ENCODE measurements around the gene SMTN. TPM values are rescaled to one million over a fixed set of nuclear protein-coding genes. Genes with fewer than 3 reads are reported as not detected.

Gene SMTN
- total RNA-seq: 403 and 462 TPM in 2 replicates

DNA sequence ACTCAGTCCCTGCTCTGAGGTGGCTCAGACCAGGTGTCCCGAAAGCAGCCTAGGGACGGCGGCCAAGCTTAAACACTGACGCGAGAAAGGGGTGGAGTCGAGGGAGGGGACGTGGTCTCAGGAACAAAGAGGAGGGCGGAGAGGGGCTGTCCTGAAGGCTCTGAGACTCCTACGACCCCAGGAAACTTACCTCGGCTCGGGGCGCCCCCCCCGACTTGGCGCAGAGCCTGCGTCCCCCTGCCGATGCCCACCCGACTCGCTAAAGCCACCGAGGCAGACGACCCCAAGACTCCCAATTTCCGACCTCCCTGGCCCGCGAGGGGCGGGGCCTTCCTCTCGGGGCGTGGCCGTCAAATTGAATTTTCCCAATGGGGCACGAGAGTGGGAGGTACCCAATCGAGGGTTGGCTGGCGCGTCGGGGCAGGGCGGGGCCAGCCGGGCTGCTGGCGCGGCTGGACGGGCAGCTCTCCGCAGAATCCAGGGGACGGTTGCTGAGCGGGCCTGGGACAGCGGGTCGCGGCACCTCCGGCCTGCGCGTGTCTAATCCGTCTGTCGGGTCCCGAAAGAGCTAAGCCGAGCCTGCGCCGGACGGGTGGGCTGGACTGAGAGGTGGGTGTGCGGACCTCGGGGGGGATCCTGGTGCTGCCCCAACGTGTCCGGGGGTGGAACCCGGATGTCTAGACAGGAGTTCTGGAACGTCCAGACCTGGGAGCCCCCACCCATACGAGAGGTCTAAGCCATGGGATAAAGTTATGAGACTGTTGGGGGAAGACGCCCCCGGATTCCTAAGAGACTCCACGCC lies at the start of gene SMTN:
SMTN (plus strand) TSS at position 471 of the 802 bp plus-strand sequence. CDS start 1,941 bp downstream, outside the sequence.

DNA sequence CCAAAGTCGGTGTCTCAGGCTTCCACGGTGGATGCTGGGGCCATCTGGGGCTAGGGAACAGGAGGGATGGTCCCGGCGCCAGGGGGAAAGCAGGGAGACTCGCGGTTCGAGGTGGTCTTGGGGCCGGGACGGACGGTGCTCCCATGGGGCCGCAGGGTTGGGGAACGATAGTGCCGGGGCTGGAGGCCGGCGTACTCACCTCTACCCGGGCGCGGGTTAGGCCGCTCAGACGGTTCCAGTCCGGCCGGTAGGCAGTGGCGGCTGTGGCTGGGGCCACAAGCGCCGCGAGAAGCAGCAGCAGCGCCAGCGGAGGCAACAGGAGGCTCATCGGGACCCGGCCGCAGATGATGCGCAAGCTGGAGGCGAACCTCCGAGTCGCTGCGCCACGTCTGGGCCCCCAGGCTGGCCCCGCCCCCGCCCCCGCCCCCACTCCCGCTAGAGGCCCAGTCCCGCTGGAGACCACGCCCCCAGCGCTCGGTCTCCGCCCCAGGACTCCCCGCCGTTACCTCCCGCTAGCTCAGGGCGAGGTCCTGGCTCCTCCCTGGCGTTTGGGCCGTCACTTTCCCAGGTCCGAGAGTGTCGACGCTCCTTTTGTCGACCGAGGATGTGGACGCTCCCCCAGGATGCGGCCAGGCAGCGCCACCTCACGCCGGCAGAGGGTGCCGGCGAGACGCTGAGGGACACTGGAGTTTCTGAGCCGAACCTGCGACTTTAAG lies 26.2 kb downstream of the SMTN start, which contains the start of gene SELENOM:
SELENOM (minus strand) TSS at position 391 of the 716 bp plus-strand sequence; CDS start at position 328, 63 bp downstream.

DNA sequence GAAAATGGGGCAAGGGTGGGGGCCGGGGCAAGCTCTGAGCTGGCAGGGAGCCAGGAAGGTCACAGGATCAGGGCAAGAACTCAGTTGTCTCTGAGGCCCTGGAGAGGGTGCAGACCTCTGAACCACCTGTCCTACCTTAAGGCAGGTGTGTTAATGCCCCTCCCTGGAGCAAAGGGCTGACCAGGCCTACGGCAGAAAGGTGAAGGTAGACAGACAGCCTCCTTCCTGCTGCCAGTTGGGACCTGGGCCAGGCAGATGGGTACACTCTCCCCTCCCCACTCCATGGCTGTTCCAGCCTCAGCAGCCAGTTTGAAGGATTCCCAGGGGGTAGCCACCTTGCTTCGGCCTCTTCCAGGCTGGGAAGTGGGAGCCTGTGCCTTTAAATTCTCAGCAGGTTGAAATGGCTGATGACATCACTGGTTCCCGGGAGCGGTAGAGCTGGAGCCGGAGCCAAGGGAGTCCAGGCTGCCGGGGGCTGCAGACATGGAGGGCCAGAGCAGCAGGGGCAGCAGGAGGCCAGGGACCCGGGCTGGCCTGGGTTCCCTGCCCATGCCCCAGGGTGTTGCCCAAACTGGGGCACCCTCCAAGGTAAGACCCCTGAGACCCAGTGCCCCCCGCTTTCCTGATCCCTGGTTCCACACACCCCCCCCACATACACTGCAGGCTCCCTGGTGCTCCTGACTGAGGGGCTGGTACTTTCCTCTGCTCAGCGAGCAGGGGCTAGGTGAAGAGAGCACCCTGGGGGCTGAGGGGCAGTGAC lies 41.6 kb downstream of the SMTN start, which contains the start of gene INPP5J:
INPP5J (plus strand) TSS at position 435 of the 760 bp plus-strand sequence; CDS start at position 484, 49 bp downstream.

DNA sequence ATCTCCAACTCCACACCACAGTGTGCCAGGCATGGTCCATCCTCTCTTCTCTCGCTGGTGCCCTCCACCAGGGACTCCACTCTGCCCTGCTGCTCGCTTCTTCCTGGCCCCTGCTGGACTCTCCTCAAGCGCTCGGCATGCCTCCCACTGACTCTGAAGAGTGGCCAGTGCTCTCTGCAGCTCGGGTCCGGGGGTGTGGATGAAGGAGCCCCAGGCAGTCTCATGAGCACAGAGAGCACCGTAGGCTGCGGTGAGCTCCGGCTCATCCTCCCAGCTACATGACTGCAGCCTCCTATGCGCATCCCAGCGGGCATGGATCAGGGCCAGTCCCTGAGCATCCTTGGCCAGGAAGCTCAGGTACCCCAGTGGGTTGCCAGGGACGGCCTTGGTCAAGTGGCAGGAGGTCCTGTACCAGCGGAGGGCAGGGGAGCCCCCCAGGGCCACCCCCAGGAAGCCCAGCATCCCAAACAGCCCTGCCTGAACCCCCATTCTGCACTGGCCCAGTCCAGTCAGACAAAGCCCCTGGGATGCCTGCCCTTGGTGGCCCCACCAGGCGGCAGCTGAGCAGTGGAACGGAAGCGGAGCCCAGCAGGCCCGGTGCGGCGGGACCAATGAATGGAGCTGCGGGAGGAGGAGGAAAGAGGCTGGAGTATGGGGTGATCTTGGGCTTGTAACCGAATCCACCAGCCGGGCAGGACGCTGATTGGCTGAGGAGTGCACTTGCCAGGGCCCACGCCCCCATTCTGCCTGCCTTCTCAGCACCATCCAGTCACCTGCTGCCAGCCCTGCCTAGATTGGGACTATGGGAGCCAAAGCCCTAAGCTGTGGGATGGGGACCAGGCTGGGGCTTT lies 59.0 kb downstream of the SMTN start, which contains the start of gene PLA2G3:
PLA2G3 (minus strand) TSS at position 643 of the 851 bp plus-strand sequence; CDS start at position 489, 154 bp downstream.

Other genes starting within 250 kb of the SMTN start
- gene MORC2, start 112.5 kb upstream of the SMTN start, total RNA-seq: 8.0 and 10.5 TPM in 2 replicates
- gene TUG1, start 112.1 kb upstream of the SMTN start, total RNA-seq: 17.5 and 21.2 TPM in 2 replicates
- gene SELENOM, start 26.2 kb downstream of the SMTN start, total RNA-seq: 58.1 and 84.4 TPM in 2 replicates
- gene INPP5J, start 41.6 kb downstream of the SMTN start, total RNA-seq: 0.08 and 0.34 TPM in 2 replicates
- gene PLA2G3, start 59.2 kb downstream of the SMTN start, total RNA-seq: 0.23 and 0.31 TPM in 2 replicates
- gene RNF185, start 78.9 kb downstream of the SMTN start, total RNA-seq: 17.5 and 21.2 TPM in 2 replicates
- gene LIMK2, start 131.0 kb downstream of the SMTN start, total RNA-seq: 80.4 and 96.8 TPM in 2 replicates
- 13.8 and 35.1 TPM in 2 replicates for gene PIK3IP1, start 211.2 kb downstream of the SMTN start, total RNA-seq